Measurements from ENCODE around the gene TRA2B.
A peak's percentile ranks its signal among the peaks of the same experiment; 100 is the strongest.

TRA2B gene

DNA sequence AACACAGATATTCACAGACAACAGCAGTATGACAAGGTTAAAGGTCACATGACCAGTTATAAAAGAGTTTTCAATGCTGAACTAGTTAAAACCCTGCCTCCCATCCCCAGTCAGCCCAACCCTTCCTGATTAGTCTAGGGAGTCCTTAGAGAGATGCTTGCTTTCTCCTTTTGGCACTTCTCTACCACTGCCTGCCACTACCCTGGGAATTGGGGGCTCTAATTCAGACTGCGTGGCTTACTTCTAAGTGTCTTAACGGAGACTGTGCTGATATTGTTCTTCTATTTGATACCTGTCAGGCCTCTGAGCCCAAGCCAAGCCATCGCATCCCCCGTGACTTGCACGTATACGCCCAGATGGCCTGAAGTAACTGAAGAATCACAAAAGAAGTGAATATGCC, 11.7 kb upstream of the TRA2B start:
- no peak for DNase-seq

DNA sequence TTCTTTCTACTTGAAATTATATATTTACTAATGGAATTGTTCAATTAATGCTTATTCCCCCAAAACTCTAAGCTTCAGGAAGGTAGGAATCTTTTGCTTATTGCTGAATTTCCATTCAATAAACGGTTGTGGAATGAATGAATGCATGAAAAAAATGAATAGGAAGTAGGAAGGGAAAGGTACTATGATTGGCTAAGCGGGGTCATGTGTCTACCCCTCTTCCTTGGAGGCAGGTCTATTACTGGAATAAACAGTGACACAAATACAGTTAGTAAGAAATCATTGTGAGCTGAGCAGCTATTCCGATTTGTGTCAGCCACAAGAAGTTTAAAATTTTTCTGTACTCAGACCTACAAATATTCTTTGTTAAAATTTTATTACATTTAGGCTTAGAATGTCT, 10.5 kb upstream of the TRA2B start:
- DNase-seq, result no peak

DNA sequence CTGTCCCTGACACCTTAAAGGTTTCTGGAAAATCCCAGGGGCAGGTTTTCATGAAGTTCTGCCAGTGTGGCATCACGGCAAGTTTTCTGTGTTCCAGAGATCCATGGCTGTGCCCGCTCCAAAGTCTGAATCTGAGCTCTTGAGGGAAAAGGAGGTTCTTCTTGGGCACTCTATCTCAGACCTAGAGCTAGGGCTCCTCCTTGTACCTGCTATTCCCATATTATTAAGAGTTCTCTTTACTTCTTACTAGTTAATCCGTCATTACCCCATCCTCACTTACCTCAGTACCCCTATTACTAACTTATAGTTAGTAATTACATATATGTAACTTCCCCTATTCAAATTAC, 5.9 kb upstream of the TRA2B start:
- no peak for DNase-seq

DNA sequence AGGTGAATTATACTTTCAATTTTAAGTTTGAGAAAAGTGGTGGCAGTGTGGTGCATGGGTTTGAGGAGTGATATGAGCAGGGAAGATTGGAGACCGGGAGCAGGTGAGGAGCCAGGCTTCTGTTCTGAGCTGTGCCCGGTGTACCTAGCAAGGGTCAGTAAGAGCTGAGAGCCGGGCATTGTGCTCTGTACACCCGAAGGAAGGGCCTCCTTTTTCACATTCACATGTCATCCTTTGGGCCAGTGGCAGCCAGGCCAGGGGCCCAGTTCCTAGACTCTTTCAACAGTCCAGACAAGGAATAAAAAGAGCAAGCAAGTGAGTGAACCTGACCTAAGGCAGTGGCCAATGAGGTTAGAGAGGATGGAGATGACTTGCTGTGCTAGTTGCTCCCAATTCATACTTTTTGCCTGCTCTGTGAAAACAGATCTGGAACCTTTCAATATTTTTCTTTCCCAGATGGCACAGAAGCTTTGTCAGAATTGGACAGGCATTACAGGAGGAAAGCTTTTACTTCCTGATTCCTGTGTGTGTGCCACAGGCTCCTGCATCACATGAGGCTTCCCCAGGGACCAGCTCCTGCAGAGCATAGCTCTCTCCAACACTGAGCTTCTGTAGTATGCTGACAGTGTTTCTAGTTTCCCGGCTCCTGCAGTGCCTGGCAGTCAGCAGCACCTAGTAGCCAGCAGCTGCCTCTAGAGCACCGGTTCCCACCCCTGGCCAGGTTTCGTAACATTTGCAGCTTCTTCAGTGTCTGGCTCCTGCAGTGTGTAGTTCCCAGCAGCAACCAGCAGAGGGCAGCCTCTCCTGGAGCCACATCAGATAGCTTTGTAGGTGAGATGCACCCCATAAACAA, 5.3 kb upstream of the TRA2B start:
- DNase-seq, result peak; percentile 93

DNA sequence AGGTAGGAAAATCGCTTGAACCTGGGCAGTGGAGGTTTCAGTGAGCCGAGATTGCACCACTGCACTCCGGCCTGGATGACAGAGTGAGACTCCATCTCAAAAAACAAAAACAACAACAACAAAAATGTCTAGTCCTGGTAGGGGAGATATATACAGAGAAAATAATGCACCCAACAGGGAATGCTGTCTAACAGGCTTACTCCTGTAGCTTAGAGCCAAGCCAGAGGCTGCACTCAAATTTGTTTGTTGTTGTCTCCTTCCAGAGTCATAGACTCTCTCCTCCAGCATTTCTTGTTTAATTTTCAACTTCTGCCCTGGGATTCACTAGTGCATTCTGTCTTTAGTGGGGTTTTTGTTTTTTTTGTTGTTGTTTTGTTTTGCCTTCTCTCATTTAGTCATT, 4.6 kb upstream of the TRA2B start:
- DNase-seq, result no peak

DNA sequence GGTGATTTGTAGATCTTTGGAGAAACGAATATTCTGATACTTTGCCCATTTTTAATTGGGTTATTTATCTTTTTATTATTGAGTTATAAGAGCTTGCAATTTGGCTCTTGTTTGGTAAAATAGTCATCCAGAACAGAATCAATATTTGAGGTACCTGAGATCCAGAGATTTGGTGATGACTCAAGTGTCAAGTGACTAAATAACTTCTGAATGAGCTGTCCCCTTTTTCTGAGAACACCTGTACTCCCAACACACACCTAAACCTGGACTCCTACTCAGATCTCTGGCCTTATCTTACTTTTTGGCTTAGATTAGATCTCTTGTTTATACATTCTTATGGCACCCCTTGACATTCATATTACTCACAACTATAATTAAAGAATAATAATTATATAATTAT, 3.1 kb upstream of the TRA2B start:
- no peak for DNase-seq

DNA sequence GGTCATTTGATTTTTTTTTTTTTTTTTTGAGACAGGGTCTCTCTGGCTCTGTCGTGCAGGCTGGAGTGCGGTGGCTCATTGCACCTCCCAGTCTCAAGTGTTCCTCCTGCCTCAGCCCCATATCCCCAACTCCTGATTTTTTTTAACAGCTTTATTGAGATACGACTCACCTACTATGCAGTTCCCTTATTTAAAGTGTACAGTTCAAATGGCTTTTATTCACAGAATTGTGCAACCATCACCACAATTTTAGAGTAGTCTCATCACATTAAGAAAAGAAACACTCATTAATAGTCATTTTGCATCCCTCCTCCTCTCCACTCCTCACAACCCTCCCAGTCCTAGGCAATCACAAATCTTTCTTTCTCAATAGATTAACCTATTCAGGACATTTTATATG, 1.9 kb upstream of the TRA2B start:
- DNase-seq, result no peak

DNA sequence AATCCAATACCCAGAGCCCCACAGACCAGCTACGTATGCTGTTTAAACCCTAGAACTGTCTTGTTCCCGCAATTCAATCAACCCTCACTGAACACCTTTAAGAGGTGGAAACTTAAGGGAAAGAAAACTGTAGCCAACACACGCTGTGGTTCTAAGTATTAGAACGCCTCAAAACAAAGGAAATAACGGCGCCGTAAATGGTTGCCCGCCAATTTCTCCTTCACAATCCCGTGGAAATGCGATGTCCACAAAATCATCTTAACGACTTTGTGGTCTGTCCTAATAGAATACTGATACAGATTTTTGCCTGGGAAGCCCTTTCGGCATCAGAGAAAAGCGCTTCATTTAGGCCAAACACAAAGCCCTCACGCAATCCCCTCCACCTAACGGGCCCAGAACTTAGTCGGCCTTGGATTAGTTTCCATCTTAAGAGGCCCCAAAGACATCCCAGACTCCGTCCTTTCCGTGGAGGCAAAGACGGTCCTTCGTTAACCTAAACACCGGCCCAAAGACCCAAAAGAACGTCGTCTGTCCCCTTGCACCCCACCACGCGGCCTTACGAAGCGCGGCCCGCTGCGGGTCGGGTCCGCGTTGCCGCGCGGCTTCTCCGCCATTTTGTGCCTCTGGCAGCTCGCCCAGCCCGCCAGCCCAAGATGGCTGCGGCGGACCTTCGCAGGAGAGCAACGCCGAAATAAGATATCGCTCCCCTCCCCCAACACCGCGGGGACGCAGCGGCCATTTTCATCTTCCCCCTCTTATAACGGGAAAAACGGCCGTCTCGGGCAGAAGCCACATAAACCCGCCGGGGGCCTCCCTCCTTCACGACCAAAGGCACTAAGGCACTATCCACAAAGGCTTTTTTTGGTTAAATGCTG, 763 bp downstream of the TRA2B start:
- peak; percentile 93 for DNase-seq

DNA sequence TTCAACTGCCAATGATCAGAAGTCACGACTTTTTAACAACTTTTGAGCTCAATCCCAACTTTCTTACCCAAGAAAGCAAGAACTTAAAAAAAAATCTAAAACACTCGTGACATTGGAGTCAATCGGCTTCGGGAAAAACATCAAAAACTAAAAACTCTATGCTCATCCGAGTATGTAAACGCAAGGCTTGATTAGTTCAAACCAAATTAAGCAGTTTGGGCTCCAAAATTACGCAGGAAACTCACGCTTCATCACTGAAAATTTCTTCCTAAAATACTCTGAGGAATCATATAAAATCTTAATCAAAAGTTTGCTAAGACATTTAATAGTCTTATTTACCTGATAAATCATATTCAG, 1.6 kb downstream of the TRA2B start:
- DNase-seq, result no peak

DNA sequence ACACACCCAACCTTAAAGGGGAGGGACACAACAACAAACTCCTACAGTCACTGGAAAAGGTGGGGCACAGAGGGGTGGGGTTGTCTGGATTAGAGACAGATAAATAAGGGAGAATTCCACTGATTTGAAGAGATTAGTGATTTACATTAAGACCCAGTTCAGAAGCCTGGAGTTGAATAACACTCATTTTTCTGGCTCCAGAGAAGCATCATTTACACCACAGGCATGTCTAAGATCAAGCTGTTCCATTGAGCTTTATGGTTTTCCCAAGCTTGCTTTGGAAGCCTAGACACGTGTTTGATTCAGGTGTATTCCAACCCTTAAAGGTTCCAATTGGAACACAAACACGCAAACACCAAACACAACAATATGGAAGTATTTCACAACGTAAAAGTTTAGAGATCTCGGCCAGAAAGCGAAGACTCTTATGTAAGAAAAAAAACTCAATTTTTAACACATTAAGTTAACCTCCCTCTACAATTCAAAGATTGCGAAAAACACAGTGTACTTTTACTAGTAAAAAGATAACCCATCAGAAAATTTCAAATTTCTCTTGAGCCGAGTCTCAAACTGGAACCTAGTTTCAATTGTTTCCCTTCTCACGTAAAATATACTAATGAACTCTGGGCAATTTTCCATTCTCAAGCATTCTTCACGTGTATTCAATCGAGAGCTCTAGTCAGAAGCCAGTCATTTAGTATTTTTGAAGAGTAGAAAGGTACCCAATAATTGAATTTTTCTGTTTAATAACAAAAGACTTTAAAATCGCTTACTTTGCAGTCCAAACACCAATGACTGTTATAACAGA, 2.1 kb downstream of the TRA2B start:
- DNase-seq, result no peak

DNA sequence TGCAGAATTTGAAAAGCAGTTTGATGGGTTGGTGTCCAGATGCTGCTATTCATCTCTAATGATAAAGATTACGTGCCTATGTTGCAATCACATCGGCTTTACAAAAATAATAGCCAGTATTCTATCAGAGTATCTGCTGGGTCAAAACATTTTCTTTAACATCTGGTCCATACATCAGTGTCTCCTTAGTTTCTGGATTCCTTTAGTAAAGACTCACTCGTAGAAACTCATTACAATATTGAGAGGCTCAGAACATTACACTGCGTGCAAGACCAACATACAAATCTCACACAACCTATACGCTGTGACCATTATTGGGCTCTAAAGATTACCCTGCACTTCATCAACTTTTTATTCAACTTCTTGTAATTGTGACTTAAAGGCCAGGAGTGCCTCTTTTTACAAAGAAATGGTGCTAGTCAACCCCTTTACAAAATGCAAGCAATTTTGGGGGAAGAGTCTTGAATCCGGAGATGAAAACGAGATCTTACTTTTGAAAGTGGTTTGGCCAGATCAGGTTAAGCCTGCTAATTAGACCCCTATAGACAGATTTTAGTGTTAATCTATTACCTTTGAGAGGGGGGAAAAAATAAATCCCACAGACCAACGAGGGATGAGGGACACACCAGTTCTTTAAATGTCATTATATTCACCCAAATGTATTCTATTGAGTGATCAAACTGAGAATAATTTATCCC, 2.9 kb downstream of the TRA2B start:
- no peak for DNase-seq

DNA sequence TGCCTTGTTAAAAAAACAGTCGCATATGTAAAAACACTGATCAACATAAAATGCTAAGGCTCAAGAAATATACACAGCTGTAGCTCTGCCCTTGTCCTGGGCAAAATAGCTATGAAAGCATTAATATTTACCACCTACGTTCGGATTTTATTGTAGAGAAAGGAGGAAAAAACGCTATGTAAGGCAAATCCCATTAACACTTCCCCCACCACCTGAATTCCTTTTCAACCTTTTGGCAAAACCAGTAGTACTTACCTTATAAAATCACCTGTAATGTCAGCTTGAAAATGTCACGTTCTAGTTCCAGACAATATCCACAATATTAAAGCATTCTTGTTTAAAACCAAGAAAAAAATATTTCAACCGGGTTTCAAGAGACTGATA, 3.6 kb downstream of the TRA2B start:
- no peak for DNase-seq

DNA sequence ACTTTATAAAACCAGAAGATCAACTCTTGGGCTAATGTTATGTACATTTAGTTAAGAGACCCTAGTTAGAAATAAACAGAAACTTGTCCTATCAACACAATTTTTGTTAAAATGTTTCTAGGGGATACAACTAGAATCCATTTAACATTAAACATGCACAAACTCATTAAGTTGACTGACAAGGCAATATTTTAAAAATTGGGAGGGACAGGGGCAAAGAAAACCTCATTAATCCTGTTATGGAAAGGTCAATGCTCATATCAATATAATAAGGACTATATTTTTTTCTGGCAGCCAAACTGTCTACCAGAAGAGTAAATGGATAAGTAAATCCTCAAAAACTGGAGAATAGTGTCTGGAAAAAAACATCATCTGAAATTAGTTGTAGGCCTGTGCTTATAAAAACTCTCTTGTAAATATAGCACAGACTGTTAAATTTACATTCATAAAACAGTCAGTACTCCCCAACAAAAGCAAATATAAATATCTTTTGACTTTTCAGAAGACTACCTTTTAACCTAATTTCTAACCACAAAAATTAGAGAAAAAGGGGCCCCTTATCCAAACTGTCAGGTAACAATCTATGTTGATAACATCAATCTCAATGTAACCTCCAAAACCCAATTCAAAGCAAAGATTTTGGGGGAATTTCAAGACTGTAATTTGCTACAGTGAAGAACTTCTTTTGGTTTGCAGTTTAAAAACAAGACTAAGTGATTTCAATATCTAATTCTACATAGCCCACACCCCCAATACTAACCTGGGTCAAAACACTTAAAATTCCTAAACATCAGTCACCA, 4.2 kb downstream of the TRA2B start:
- DNase-seq, result no peak

DNA sequence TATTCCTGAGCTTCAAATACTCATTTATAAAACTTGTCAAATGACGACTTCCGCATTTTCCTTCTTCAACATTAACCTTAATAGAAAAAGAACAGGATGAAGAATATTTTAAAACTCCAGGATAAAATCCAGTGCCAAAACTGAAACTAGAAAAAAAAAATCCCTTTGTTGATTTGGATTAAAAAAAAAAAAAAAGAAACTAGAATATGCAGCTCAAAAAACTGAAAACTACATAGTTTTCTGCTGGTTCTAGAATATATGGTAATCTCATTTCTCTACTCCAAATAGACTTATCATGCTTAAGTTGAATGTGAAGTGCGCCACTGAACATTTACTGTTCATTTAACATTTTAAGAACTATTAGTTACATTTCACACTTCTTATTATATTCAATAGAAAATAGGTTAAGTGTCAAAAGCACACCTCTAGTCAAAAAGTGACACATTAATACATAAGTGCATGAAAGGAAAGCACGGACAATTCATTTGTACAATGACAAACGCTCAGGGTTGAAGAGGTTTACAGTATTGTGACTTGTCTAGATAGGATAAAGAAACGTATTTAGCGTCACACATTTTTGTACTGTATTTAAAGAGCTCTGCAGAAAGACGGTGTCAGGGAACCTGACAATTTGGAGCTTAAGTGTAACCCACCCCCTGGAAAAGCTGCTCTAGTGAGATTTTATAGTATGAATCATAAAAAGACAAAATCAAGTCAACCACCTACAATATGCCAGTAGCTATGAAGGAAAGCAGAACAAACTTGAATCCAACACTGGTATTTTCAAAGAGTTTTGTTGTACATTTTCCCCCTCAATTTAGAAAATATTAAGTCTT, 5.8 kb downstream of the TRA2B start:
- no peak for DNase-seq

DNA sequence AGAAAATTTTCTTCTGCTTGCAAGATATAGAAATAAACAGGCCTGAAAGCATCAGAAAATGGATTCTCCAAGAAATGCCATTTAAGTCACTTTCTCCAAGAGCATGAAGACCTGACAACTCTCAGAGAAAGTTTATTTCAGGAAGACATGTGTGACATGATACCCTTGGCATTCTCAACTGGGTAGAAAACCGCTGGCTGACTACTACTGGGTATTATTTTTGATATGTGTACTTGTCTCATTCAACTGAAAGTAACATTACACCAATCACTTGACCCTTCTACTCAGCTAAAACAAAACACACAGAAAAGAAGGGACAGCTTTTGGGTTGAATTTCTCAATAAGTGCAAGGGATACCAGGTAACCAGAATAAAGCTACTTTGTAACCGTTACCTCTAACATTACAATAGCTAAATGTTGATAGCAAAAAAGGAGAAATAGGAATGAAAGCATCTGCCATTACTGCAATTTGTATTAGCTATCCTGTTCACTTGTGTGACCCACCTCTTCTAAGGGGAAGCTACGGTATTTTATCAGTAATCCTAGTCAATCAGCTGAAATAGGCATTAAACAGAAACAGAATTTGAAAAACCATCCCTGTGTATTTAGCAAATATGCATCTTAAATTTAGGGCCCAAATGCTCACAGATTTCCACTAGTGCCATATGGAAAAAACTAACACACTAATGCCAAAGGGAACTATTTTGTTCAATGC, 7.3 kb downstream of the TRA2B start:
- DNase-seq, result no peak

DNA sequence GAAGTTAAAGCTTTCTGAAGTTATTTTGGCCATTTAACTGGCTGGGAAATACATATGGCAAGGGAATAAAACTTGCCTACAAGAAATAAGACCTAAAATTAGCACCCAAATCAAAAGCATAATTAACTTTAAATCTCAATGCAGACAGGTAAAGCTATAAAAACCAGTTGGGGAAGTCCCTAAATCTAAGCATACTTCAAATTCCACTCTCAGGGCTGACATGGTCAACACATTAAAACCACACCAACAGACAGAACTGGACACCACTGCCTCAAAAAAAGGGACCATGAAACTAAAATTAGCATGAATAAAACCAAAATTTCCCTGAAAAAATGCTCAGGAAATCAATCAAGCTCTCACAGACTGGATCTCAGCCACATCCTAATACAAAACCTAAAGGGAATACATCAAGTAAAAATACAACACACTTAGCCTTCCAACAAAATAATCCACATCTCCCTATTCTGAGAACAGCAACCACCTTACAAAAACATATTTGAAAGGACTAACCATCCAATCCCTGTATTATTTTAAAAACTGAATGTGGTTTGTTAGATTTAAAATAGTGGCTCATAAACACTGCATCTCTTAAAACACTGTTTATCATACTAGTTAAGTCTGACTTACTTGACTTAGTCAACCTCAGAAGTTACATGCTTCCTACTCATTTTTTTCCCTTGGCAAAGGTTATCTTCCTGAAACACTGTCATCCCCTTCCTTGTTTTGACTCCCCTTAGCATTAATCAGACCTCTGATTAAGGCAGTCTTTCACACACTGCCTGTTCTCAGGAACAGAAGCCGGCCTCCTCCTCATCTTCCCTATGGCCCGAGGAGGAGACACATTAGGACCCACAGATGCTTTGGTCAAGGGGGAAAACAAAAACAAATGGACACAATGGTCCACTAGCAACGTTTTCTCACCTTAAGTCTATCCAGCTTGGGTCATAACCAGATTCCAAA, 8.3 kb downstream of the TRA2B start:
- no peak for DNase-seq

DNA sequence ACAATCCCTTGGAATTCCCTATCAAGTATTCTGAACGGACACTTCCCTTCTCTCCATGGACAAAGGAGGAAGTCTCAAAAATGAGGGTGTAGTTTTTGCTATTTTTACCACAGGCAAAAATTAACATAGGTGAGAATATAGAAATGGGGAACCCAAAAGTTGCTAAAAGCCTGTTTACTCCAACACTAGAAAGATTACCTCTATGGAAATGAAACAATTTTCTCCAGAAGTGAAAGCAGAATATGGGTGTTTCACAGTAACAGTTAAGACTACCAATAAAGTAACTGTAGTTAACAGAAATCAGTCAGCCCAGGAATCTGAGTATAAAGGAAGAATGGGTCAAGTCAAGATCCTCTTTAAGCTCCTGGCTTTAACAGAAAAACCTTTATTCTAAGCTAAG, 9.3 kb downstream of the TRA2B start:
- DNase-seq, result no peak

DNA sequence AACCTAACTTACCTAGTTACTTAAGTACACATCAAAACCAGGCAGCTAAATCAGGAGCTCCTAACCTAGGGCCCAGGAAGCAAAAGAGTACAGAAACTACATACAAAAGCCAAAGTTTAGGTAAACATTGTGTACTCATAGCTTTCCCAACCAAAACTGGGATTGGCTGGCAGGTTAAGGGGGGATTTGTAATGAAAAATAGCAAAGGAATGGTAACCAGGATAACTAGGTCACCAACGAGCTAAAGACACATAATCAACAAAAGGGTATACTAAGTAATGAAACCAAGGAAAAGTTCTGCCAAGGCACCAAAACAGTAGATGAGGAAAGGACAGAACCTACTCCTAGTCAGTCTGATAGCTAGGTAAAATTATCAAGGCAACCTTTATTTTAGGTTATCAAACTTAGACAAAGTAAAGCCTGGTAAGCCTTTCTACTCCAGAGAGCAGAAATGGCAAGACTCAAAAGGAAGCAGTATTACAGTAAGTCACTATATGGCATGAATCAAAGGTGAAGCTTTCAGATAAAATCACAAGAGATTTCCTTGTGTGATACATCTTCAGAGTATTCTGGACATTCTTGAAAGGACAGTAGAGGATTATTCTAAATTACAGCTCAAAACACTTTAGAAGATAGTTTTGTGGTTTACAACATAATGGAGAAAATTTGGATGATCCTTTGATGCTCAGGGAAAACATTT, 10.2 kb downstream of the TRA2B start:
- DNase-seq, result no peak

DNA sequence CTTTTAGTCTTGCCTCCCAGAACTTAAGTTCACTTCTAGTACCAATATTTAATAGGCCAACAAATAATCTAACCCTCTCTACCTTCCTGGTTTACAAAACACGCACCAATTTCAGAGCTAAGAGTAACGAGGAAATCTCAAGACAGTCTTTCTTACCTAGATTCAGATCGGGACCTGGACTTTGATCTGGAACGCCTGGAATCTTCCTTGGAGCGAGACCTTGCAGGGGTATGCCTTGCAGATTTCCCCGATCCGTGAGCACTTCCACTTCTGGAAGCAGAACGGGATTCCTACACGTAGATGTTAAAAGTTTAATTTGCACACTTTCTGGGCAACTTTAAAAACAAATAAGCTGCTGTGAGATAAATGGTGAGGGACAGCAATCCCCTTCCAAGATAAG, 11.4 kb downstream of the TRA2B start:
- no peak for DNase-seq

Measured in activated CD8-positive, alpha-beta memory T cell treated with anti-CD3 and anti-CD28 coated beads for 24 hours (primary cell).